ENCODE measurements around the gene PAPOLG.
"Not testable (repeated sequence)": the region's sequence is repeated elsewhere in the genome, so short reads cannot be mapped to it uniquely, and the experiment has no call there.

The PAPOLG gene

GRCh38 chr2:60775048-60775639 is 19.1 kb downstream of the PAPOLG start:
- no peak for DNase-seq

- DNase-seq, result no peak
Measured at GRCh38 chr2:60778352-60778751, 22.3 kb downstream of the PAPOLG start.

- no peak for DNase-seq
Measured at GRCh38 chr2:60779426-60779825, 23.4 kb downstream of the PAPOLG start.

GRCh38 chr2:60780721-60781120 is 24.7 kb downstream of the PAPOLG start:
- DNase-seq, result no peak

- no peak for DNase-seq
Measured at GRCh38 chr2:60793169-60793568, 37.1 kb downstream of the PAPOLG start.

- DNase-seq, result no peak
Measured at GRCh38 chr2:60794271-60794863, 38.3 kb downstream of the PAPOLG start.

- no peak for DNase-seq
Measured at GRCh38 chr2:60796573-60797509, 40.8 kb downstream of the PAPOLG start.

GRCh38 chr2:60804473-60804872 is 48.4 kb downstream of the PAPOLG start:
- no peak for DNase-seq

- no peak for DNase-seq
Measured at GRCh38 chr2:60806595-60806987, 50.5 kb downstream of the PAPOLG start.

- peak; percentile 47 to 59 for DNase-seq
Measured at GRCh38 chr2:60806988-60807681, 51.1 kb downstream of the PAPOLG start.

- DNase-seq, result no peak
Measured at GRCh38 chr2:60808330-60808801, 52.3 kb downstream of the PAPOLG start.

- DNase-seq, result no peak
Measured at GRCh38 chr2:60811491-60812375, 55.7 kb downstream of the PAPOLG start.

GRCh38 chr2:60817191-60817590 is 61.1 kb downstream of the PAPOLG start:
- not testable (repeated sequence) for DNase-seq

GRCh38 chr2:60818272-60818671 is 62.2 kb downstream of the PAPOLG start:
- DNase-seq, result peak; percentile 43 to 79

- peak; percentile 64 to 93 for DNase-seq
Measured at GRCh38 chr2:60819155-60819862, 63.2 kb downstream of the PAPOLG start.

GRCh38 chr2:60819936-60820335 is 63.9 kb downstream of the PAPOLG start:
- no peak for DNase-seq

GRCh38 chr2:60820416-60821132 is 64.5 kb downstream of the PAPOLG start:
- no peak for DNase-seq

GRCh38 chr2:60821133-60821469 is 65.0 kb downstream of the PAPOLG start:
- no peak for DNase-seq

GRCh38 chr2:60821587-60822302 is 65.7 kb downstream of the PAPOLG start:
- DNase-seq, result no peak

- no peak for DNase-seq
Measured at GRCh38 chr2:60822987-60823386, 66.9 kb downstream of the PAPOLG start.
